Panc1 (cell line): ENCODE results near the gene ICAM4.

Experiments
- CTCF ChIP-seq: fragments of 450-650 bp; IDR thresholded peaks from 2 replicates; pipeline ENCODE4 v1.5.1; 2017; ENCODE audit warnings: mild to moderate bottlenecking
- POLR2AphosphoS5 ChIP-seq: IDR thresholded peaks from 2 replicates; pipeline ENCODE4 v1.6.1; 2012; ENCODE audit warnings: mild to moderate bottlenecking, low read depth, low read length, moderate library complexity
- REST ChIP-seq, 2 experiments: IDR thresholded peaks; 2 replicates each; pipeline ENCODE4 v1.6.1; 2011 to 2012; ENCODE audit warnings: low read depth in 2 of 2, control low read depth in 1 of 2, low read length in 1 of 2, mild to moderate bottlenecking in 1 of 2, moderate library complexity in 1 of 2; ENCODE audit not compliant: insufficient read depth in 1 of 2
- SIN3A ChIP-seq: IDR thresholded peaks from 2 replicates; pipeline ENCODE4 v1.6.1; 2012; ENCODE audit warnings: low read depth, mild to moderate bottlenecking, low read length, moderate library complexity, borderline replicate concordance; ENCODE audit not compliant: insufficient read depth
- TCF7L2 ChIP-seq: IDR thresholded peaks from 2 replicates; pipeline ENCODE4 v1.6.1; 2011; ENCODE audit warnings: mild to moderate bottlenecking, low read depth, low read length, inconsistent platforms

- TF ChIP-seq REST (IDR thresholded peaks at IDR 0.05; ENCODE audit: insufficient read depth in 1 of 2, low read depth in 2 of 2, low read length in 1 of 2) (no peak), CTCF (no peak), POLR2AphosphoS5 (no peak), SIN3A (no peak), TCF7L2 (no peak)
Measured at GRCh38 chr19:10328558-10329429, 42.0 kb downstream of the ICAM4 start.
